Measurements from ENCODE around the gene FDX2. TPM values are rescaled to one million over a fixed set of nuclear protein-coding genes. Genes with fewer than 3 reads are reported as not detected.
A peak's percentile ranks its signal among the peaks of the same experiment; 100 is the strongest.

FDX2 gene
- total and polyA plus RNA-seq, 2 of the 13 experiments (the other 11 are each of a cell fraction or from before 2014, with no cell fraction given), result 21.0 to 24.7 TPM

DNA sequence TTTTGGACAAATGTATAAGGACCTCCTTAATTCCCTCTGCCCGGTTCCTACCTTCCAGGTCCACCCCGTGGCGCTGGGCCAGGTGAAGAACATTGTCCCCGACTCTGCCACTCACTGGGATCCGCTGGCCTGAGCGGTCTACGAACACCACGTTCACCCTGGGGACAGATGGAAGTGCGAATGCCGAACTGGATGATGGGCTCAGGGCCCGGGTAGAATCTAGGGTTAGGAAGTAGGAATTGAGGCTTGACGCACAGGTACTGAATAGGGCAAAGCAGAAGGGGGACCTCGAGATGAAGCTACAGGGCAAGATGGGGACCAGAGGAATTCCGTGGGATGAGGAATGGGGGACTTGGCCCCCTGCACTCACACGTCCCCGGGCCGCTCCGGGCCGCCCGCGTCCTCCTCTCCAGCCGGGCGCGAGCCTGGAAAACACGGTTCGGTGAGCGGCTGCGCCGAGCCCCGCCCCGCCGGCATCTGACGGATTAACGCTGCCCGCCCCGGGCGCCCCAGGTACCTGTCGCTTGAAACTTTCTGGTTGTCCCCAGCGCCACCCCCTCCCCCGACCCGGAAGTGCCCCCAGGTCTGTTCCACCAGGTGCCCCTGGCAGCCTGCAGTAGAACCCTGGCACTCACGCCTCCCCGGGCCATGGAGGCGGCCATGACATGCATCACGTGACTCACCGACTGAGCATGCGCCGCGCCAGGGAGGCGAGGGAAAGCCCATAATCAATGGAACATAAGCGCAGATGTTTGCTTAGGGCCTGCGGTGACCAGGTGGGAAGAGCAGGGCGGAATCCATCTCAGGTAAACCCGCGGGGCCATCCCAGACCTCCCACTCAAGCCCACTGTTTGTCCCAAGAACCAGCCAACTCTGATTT lies at the start of gene FDX2 (continued):
- no peak; the same call in 1 of the 2 replicates for TF ChIP-seq ZNF564 (CRISPR knock-in tag; IDR thresholded peaks at IDR 0.05)
- TF ChIP-seq ZNF605 (CRISPR knock-in tag; IDR thresholded peaks at IDR 0.05), result no peak
- TF ChIP-seq ZSCAN25 (CRISPR knock-in tag; IDR thresholded peaks at IDR 0.05), result peak; percentile 27; the same call in 1 of the 2 replicates
- TF ChIP-seq, protein P1, sequence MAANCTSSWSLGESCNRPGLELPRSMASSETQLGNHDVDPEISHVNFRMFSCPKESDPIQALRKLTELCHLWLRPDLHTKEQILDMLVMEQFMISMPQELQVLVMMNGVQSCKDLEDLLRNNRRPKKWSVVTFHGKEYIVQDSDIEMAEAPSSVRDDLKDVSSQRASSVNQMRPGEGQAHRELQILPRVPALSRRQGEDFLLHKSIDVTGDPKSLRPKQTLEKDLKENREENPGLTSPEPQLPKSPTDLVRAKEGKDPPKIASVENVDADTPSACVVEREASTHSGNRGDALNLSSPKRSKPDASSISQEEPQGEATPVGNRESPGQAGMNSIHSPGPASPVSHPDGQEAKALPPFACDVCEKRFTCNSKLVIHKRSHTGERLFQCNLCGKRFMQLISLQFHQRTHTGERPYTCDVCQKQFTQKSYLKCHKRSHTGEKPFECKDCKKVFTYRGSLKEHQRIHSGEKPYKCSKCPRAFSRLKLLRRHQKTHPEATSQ (CRISPR knock-in tag; IDR thresholded peaks at IDR 0.05; ENCODE audit: borderline replicate concordance), result no peak
- TF ChIP-seq PRPF4 (IDR thresholded peaks at IDR 0.05; ENCODE audit: low read depth, low read length, poor library complexity, severe bottlenecking), result no peak
- TF ChIP-seq, protein P2, sequence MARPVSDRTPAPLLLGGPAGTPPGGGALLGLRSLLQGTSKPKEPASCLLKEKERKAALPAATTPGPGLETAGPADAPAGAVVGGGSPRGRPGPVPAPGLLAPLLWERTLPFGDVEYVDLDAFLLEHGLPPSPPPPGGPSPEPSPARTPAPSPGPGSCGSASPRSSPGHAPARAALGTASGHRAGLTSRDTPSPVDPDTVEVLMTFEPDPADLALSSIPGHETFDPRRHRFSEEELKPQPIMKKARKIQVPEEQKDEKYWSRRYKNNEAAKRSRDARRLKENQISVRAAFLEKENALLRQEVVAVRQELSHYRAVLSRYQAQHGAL (CRISPR knock-in tag; IDR thresholded peaks at IDR 0.05; ENCODE audit: not compliant biosample characterization), result no peak
- TF ChIP-seq RBM39 (IDR thresholded peaks at IDR 0.05; ENCODE audit: low read depth, low read length, poor library complexity, severe bottlenecking), result no peak
- peak; percentile 12 to 42; a peak in 1 of 4 replicates for TF ChIP-seq KLF16 (CRISPR knock-in tag; IDR thresholded peaks at IDR 0.05)
- no peak for TF ChIP-seq SMYD3 (CRISPR knock-in tag; IDR thresholded peaks at IDR 0.05)
- TF ChIP-seq SNAPC2 (CRISPR knock-in tag; IDR thresholded peaks at IDR 0.05), result no peak
- TF ChIP-seq, protein P3, sequence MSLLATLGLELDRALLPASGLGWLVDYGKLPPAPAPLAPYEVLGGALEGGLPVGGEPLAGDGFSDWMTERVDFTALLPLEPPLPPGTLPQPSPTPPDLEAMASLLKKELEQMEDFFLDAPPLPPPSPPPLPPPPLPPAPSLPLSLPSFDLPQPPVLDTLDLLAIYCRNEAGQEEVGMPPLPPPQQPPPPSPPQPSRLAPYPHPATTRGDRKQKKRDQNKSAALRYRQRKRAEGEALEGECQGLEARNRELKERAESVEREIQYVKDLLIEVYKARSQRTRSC (CRISPR knock-in tag; IDR thresholded peaks at IDR 0.05; ENCODE audit: low read depth), result no peak
- no peak for TF ChIP-seq SCMH1 (CRISPR knock-in tag; IDR thresholded peaks at IDR 0.05; ENCODE audit: borderline replicate concordance)
- TF ChIP-seq, protein P4, sequence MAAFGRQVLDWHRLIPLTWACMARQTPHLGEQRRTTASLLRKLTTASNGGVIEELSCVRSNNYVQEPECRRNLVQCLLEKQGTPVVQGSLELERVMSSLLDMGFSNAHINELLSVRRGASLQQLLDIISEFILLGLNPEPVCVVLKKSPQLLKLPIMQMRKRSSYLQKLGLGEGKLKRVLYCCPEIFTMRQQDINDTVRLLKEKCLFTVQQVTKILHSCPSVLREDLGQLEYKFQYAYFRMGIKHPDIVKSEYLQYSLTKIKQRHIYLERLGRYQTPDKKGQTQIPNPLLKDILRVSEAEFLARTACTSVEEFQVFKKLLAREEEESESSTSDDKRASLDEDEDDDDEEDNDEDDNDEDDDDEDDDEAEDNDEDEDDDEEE (CRISPR knock-in tag; IDR thresholded peaks at IDR 0.05), result peak; percentile 73; the same call in 1 of the 2 replicates
- TF ChIP-seq NR2F6 (IDR thresholded peaks at IDR 0.05), result no peak
- peak; percentile 37; the same call in 1 of the 2 replicates for TF ChIP-seq NR2F6 (CRISPR knock-in tag; IDR thresholded peaks at IDR 0.05)
- TF ChIP-seq, protein P5, sequence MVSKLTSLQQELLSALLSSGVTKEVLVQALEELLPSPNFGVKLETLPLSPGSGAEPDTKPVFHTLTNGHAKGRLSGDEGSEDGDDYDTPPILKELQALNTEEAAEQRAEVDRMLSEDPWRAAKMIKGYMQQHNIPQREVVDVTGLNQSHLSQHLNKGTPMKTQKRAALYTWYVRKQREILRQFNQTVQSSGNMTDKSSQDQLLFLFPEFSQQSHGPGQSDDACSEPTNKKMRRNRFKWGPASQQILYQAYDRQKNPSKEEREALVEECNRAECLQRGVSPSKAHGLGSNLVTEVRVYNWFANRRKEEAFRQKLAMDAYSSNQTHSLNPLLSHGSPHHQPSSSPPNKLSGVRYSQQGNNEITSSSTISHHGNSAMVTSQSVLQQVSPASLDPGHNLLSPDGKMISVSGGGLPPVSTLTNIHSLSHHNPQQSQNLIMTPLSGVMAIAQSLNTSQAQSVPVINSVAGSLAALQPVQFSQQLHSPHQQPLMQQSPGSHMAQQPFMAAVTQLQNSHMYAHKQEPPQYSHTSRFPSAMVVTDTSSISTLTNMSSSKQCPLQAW (CRISPR knock-in tag; IDR thresholded peaks at IDR 0.05), result no peak
- TF ChIP-seq ZNF468 (CRISPR knock-in tag; IDR thresholded peaks at IDR 0.05), result no peak
- no peak for TF ChIP-seq PRMT3 (CRISPR knock-in tag; IDR thresholded peaks at IDR 0.05; ENCODE audit: borderline replicate concordance, low read depth)
- TF ChIP-seq MIER2 (CRISPR knock-in tag; IDR thresholded peaks at IDR 0.05), result no peak
- TF ChIP-seq, protein P6, sequence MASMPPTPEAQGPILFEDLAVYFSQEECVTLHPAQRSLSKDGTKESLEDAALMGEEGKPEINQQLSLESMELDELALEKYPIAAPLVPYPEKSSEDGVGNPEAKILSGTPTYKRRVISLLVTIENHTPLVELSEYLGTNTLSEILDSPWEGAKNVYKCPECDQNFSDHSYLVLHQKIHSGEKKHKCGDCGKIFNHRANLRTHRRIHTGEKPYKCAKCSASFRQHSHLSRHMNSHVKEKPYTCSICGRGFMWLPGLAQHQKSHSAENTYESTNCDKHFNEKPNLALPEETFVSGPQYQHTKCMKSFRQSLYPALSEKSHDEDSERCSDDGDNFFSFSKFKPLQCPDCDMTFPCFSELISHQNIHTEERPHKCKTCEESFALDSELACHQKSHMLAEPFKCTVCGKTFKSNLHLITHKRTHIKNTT (CRISPR knock-in tag; IDR thresholded peaks at IDR 0.05), result no peak
